ENCODE data around the gene CRB1.

- no peak for TF ChIP-seq SIRT6 (IDR thresholded peaks at IDR 0.05; ENCODE audit: low read length)
- TF ChIP-seq EZH2 (IDR thresholded peaks at IDR 0.05; ENCODE audit: low read depth, low read length, severe bottlenecking): no peak
Measured at GRCh38 chr1:197519741-197520334, 251.8 kb downstream of the CRB1 start.
